Suppressor macrophage (primary cell): ENCODE measurements around the gene C1orf94.

Source experiments
- DNase-seq, 4 experiments: peaks; one replicate each; pipeline ENCODE4 v3.0.0-alpha.2; 2020 to 2022

The C1orf94 gene

GRCh38 chr1:34263406-34263805 is 86.7 kb downstream of the C1orf94 start:
- no peak for DNase-seq

GRCh38 chr1:34265396-34265795 is 88.7 kb downstream of the C1orf94 start:
- DNase-seq, result no peak

GRCh38 chr1:34266127-34266951 is 89.6 kb downstream of the C1orf94 start:
- no peak for DNase-seq

GRCh38 chr1:34267326-34267725 is 90.6 kb downstream of the C1orf94 start:
- DNase-seq, result no peak

- no peak for DNase-seq
Observed at GRCh38 chr1:34268311-34268954, 91.7 kb downstream of the C1orf94 start.
